Fibroblast of lung (primary cell): Measurements from ENCODE around the gene FGF16. TPM values are rescaled to one million over a fixed set of nuclear protein-coding genes. Genes with fewer than 3 reads are reported as not detected.

Experiments used
- DNase-seq, 2 donors: peaks; one replicate each; pipeline versions ENCODE4 v3.0.0 to v3.0.0-alpha.2; 2010; ENCODE audit warnings: low read depth in 2 of 2
- H2AFZ ChIP-seq: 2 replicates; pipeline ENCODE4 v1.5.1; 2012; ENCODE audit warnings: low read length, control low read depth, inconsistent platforms
- H3K27ac ChIP-seq: 2 replicates; pipeline ENCODE4 v1.5.1; 2011; ENCODE audit warnings: low read length, control low read depth; ENCODE audit not compliant: insufficient read depth
- H3K27me3 ChIP-seq: 2 replicates; pipeline ENCODE4 v1.5.1; 2011; ENCODE audit warnings: mild to moderate bottlenecking, low read length; ENCODE audit not compliant: control insufficient read depth, insufficient read depth
- H3K36me3 ChIP-seq: 2 replicates; pipeline ENCODE4 v1.5.1; 2011; ENCODE audit warnings: low read length; ENCODE audit not compliant: control insufficient read depth, insufficient read depth
- H3K4me1 ChIP-seq: 2 replicates; pipeline ENCODE4 v1.5.1; 2011; ENCODE audit warnings: low read length; ENCODE audit not compliant: control insufficient read depth, insufficient read depth; ENCODE audit errors: extremely low read depth
- H3K4me2 ChIP-seq: 2 replicates; pipeline ENCODE4 v1.5.1; 2011; ENCODE audit warnings: low read length, control low read depth; ENCODE audit not compliant: insufficient read depth; ENCODE audit errors: extremely low read depth
- H3K4me3 ChIP-seq, 4 experiments: fragments of 200-600 bp in 1 of 4; sonication (generic) in 1 of 4; replicated peaks in 1 of 4; 2 replicates each; pipeline ENCODE4 v1.5.1; 2011 to 2016; ENCODE audit warnings: low read length in 4 of 4, low read depth in 3 of 4, mild to moderate bottlenecking in 3 of 4, control low read depth in 2 of 4, inconsistent platforms in 1 of 4, mixed read lengths in 1 of 4; ENCODE audit not compliant: insufficient read depth in 1 of 4; ENCODE audit errors: control extremely low read depth in 1 of 4
- H3K79me2 ChIP-seq: 2 replicates; pipeline ENCODE4 v1.5.1; 2012; ENCODE audit warnings: mild to moderate bottlenecking, low read length, inconsistent platforms; ENCODE audit not compliant: control insufficient read depth, insufficient read depth
- H3K9ac ChIP-seq: 2 replicates; pipeline ENCODE4 v1.5.1; 2011; ENCODE audit warnings: mild to moderate bottlenecking, low read length, control low read depth; ENCODE audit not compliant: insufficient read depth
- H3K9me3 ChIP-seq: 2 replicates; pipeline ENCODE4 v1.5.1; 2012; ENCODE audit warnings: low read depth, low read length; ENCODE audit not compliant: control insufficient read depth, insufficient read depth
- H4K20me1 ChIP-seq: 2 replicates; pipeline ENCODE4 v1.5.1; 2011; ENCODE audit warnings: low read length; ENCODE audit not compliant: control insufficient read depth, insufficient read depth; ENCODE audit errors: extremely low read depth
- EZH2 ChIP-seq: IDR thresholded peaks from 2 replicates; pipeline ENCODE4 v1.5.1; 2012; ENCODE audit warnings: low read length, control low read depth, mild to moderate bottlenecking; ENCODE audit errors: missing control alignments
- polyA plus RNA-seq, 2 donors: library from polyadenylated mRNA; depleted of rRNA in 1 of 2; stranded (reverse) in 1 of 2; unstranded in 1 of 2; fragments of >200 nt; gene quantifications; 2 replicates each; pipeline ENCODE4 v1.2.1, GENCODE V29; 2011 to 2012; ENCODE audit warnings: missing spikeins in 1 of 2
- total RNA-seq: library from RNA; depleted of rRNA; stranded (reverse); fragments of >200 nt; gene quantifications from 2 replicates; pipeline ENCODE4 v1.2.1, GENCODE V29; 2014
- TF ChIP-seq, protein P1 (sequence below), 2 donors: IDR thresholded peaks in 1 of 2; conservative IDR thresholded peaks in 1 of 2; 1 replicate in 1 of 2; 2 replicates in 1 of 2; pipeline ENCODE4 v1.5.1; 2011 to 2012; ENCODE audit warnings: low read length in 2 of 2, control low read depth in 1 of 2, inconsistent platforms in 1 of 2, low read depth in 1 of 2, mild to moderate bottlenecking in 1 of 2

FGF16 gene
- total and polyA plus RNA-seq, 2 donors (not counting 1 experiment from before 2014, with no cell fraction given), result not detected

GRCh38 chrX:77412631-77413030 is 34.6 kb upstream of the FGF16 start:
- Histone ChIP-seq H2AFZ (no peak overlapping the region), H3K27ac (no peak overlapping the region), H3K36me3 (no peaks in the 10 kb centered on the region), H3K27me3 (no peaks in the 10 kb centered on the region), H3K79me2 (no peaks in the 10 kb centered on the region), H3K4me1 (no peaks in the 10 kb centered on the region), H3K9ac (no peak overlapping the region), H4K20me1 (no peaks in the 10 kb centered on the region), H3K9me3 (no peaks in the 10 kb centered on the region), H3K4me3 (no peak overlapping the region), H3K4me2 (no peak overlapping the region)
- TF ChIP-seq EZH2, result no peak
- TF ChIP-seq, protein P1, sequence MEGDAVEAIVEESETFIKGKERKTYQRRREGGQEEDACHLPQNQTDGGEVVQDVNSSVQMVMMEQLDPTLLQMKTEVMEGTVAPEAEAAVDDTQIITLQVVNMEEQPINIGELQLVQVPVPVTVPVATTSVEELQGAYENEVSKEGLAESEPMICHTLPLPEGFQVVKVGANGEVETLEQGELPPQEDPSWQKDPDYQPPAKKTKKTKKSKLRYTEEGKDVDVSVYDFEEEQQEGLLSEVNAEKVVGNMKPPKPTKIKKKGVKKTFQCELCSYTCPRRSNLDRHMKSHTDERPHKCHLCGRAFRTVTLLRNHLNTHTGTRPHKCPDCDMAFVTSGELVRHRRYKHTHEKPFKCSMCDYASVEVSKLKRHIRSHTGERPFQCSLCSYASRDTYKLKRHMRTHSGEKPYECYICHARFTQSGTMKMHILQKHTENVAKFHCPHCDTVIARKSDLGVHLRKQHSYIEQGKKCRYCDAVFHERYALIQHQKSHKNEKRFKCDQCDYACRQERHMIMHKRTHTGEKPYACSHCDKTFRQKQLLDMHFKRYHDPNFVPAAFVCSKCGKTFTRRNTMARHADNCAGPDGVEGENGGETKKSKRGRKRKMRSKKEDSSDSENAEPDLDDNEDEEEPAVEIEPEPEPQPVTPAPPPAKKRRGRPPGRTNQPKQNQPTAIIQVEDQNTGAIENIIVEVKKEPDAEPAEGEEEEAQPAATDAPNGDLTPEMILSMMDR (conservative IDR thresholded peaks at IDR 0.05 in 1 of 2, IDR thresholded peaks at IDR 0.05 in 1 of 2; ENCODE audit: low read depth in 1 of 2, low read length in 2 of 2), result no peak
- no peak for DNase-seq

DNA sequence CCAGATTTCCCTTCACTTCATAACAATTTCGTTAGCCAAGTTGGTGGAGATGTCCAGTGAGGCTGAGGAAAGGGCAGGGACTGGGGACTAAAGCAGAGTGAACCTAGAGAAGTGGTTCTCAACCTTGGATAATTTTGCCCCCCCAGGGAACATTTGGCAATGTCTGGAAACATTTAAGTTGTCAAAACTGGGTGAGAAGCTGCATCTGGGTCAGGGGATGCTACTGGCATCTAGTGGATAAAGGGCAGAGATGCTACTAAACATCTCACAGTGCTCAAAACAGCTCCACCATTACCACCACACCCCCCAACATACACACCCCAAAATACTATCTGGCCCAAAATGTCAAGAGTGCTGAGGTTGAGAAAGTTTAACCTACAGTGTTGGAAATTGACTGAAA is 32.0 kb upstream of the FGF16 start:
- TF ChIP-seq, protein P1 (conservative IDR thresholded peaks at IDR 0.05 in 1 of 2, IDR thresholded peaks at IDR 0.05 in 1 of 2; ENCODE audit: low read depth in 1 of 2, low read length in 2 of 2), result peak in 1 of 2 donors; percentile 15
- TF ChIP-seq EZH2, result no peak
- Histone ChIP-seq H3K9me3 (no peaks in the 10 kb centered on the region), H3K27me3 (no peaks in the 10 kb centered on the region), H3K79me2 (no peaks in the 10 kb centered on the region), H3K9ac (no peak overlapping the region), H2AFZ (no peak overlapping the region), H3K4me3 (no peak overlapping the region), H3K4me1 (no peaks in the 10 kb centered on the region), H3K4me2 (no peak overlapping the region), H3K36me3 (no peaks in the 10 kb centered on the region), H3K27ac (no peak overlapping the region), H4K20me1 (no peaks in the 10 kb centered on the region)
- no peak for DNase-seq

- no peak for DNase-seq
Observed at GRCh38 chrX:77415882-77416281, 31.3 kb upstream of the FGF16 start.

More at GRCh38 chrX:77415882-77416281, 31.3 kb upstream of the FGF16 start:
- TF ChIP-seq, protein P1 (conservative IDR thresholded peaks at IDR 0.05 in 1 of 2, IDR thresholded peaks at IDR 0.05 in 1 of 2; ENCODE audit: low read depth in 1 of 2, low read length in 2 of 2), result no peak
- no peak for TF ChIP-seq EZH2
- no peak overlapping the region for H2AFZ ChIP-seq
- H3K36me3 ChIP-seq, result no peaks in the 10 kb centered on the region
- no peak overlapping the region for H3K4me3 ChIP-seq
- H3K4me2 ChIP-seq, result no peak overlapping the region
- H3K27me3 ChIP-seq, result no peaks in the 10 kb centered on the region
- H3K9ac ChIP-seq, result no peak overlapping the region
- H3K4me1 ChIP-seq, result no peaks in the 10 kb centered on the region
- H3K79me2 ChIP-seq, result no peaks in the 10 kb centered on the region
- no peaks in the 10 kb centered on the region for H4K20me1 ChIP-seq
- no peak overlapping the region for H3K27ac ChIP-seq
- no peaks in the 10 kb centered on the region for H3K9me3 ChIP-seq
